GM12872 (cell line): ENCODE data around the gene ANTXR1.

Experiments
- TF ChIP-seq, protein P1 (sequence below): IDR thresholded peaks from 3 replicates; pipeline ENCODE4 v1.5.1; 2011; ENCODE audit warnings: low read depth, mild to moderate bottlenecking, low read length, moderate library complexity; ENCODE audit not compliant: insufficient read depth

Gene ANTXR1

DNA sequence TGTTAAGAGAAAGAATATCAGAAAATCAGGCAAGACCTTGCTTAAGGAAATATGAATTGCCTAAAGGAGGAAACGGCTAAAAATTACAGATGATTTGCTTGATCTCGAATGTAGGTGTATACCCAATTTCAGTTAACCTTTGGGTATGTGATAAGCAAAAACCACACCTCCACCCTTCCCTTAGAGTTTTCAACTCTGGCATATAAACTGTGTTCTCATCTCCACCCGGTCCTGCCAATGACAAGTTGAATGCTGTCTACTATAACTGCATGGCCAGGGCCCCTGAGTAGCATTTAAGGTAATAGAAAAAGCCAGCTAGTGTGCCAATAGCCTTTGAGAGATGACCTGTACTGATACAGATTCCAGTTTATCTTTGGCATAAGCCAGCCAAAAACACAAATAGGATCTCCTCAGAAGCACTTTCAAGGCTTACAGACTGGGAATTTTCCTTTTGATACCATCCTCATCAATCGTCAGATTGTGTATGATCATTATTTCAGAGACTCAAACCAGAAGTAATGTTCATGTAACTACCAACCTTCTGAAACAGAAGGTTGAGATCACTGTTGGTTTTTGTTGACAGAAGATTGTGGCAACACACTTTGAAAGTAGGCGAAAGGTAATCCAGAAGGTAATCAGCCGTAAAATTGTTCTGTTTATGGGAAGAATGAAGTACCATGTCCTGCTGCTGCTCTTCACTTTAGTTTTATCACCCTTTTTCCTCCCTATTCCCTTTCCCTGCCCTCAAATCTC is 211.0 kb downstream of the ANTXR1 start:
- TF ChIP-seq, protein P1, sequence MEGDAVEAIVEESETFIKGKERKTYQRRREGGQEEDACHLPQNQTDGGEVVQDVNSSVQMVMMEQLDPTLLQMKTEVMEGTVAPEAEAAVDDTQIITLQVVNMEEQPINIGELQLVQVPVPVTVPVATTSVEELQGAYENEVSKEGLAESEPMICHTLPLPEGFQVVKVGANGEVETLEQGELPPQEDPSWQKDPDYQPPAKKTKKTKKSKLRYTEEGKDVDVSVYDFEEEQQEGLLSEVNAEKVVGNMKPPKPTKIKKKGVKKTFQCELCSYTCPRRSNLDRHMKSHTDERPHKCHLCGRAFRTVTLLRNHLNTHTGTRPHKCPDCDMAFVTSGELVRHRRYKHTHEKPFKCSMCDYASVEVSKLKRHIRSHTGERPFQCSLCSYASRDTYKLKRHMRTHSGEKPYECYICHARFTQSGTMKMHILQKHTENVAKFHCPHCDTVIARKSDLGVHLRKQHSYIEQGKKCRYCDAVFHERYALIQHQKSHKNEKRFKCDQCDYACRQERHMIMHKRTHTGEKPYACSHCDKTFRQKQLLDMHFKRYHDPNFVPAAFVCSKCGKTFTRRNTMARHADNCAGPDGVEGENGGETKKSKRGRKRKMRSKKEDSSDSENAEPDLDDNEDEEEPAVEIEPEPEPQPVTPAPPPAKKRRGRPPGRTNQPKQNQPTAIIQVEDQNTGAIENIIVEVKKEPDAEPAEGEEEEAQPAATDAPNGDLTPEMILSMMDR = no peak

DNA sequence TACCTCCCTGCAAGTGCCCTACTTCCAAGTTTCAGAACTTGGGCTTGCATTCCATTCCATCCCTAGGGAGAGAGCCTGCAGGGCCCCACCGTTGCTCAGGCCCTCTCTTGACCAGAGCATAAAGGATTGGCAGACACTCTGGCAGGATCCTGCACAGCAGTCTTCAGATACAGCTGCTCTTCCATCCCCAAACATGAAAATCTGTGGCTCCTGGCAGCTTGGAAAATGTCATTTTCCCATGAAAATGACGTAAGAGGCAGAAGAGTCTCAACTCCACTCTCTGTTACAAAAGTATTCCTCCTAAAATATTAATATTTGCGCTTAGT is 211.5 kb downstream of the ANTXR1 start:
- TF ChIP-seq, protein P1 = no peak

DNA sequence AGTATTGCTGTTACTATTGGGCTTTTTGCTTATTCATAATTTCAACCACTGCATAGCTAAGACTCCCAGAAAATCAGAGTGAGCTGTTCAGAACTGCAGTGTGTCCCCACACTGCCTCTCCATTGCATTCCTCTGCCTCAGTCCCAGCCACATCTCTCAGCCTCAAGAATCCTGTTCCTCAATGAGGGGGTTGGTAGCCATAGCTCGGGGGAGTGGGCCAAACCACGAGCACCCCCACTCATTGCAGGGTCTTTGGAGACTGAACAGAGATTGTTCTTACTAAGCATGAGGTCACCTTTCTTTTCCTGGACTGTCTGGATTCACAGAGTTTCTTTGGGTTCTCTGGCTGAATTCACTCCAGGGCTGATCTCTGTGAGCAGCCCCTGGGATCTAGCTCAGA is 213.0 kb downstream of the ANTXR1 start:
- TF ChIP-seq, protein P1 = no peak

DNA sequence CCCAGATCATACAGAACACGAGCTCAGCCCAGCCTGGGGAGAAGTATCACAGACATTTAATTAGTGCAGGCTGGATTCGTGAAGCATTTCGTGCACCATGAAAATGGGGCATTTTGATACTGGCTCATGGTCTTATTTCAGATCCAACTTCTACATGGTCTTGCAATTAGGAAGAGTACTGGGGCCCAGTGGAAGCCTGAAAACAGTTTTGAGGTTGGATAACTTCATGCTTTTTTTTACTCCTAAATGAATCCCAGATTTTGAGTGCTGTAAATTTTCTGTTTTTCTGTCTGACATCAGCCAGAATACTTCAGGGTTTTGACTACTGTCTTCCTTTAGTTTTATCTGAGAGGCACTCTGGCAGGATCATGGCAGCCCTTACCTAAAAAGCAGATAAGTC is 213.9 kb downstream of the ANTXR1 start:
- TF ChIP-seq, protein P1 = no peak

DNA sequence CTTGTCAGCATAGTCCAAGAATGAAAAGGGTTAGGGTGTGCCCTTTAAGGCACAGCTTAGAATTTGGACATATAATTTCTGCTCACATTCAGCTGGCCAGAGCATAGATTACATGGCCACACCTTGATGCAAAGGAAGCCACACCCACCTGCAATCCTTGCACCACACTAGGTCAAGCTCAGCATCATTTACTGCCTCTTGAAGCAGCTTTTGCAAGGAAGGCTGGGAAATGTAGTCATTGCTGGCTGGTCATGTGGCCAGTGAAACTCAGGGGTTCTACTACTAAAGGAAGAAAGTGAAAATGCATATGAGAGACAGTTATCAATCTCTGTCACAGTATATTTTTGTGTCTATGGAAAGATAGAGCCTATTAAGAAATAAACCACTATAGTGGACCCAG is 214.7 kb downstream of the ANTXR1 start:
- TF ChIP-seq, protein P1 = no peak

DNA sequence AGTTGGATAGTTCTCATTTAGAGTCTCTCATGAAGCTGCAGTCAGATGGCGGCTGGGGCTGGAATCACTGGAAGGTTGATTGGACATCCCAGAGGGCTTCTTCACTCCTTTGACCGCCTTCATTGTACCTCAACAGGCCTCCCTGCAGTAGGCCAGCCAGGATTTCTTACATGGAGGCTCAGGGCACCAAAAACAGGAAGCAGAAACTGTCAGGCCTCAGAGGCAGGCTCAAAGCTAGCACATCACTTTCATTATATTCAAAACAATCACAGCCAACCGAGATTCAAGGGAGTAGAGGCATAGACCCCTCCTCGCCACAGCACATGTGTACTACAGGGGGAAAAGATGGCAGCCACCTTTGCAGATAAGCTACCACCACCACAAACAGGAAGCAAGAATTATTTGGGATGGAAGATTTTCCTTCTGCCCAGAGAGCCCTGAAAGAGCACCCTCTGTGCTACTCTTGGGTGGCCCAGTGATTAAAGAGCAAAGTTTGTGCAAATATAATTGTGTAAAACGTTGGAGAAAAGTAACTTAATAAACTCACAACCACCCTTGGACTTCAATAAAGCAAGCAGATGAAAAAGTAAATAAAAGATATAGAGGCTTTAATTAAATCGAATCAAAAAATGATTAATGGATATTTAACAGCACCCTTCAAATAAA is 218.8 kb downstream of the ANTXR1 start:
- TF ChIP-seq, protein P1 = no peak

DNA sequence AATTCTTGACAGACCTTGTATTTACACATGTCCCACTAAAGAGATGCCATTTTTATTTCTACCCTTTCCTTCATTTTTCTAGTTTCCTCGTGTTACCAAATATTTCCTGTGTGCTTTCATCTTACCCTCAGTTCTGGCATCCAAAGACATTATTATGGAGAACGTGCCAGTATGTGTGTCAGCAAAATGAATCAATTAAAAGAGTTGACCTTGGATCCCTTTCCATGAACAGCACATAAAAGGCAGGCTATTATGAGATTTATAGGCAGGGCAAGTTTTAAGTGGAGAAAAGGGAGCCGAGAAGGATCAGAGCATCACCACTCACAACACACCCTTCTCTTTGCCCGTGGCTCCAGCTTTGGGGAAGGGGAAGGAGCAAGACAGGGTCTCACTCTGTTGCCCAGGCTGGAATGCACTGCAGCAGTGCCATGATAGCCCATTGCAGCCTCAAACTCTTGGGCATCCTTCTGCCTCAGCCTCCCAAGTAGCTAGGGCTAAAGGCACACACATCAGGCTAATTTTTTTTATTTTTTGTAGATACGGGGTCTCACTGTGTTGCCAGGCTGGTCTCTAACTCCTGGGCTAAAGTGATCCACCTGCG is 224.2 kb downstream of the ANTXR1 start:
- TF ChIP-seq, protein P1 = no peak
